GM21526 (cell line): ENCODE measurements around the gene XPOT.
"Not testable (repeated sequence)": the region's sequence is repeated elsewhere in the genome, so short reads cannot be mapped to it uniquely, and the experiment has no call there.

Experiments used
- ATAC-seq: cut with Tn5 transposase; IDR thresholded peaks from one replicate; pipeline ENCODE4 v1.9.1; 2021; ENCODE audit warnings: moderate library complexity; ENCODE audit not compliant: unreplicated experiment, low FRiP score

The XPOT gene, protein sequence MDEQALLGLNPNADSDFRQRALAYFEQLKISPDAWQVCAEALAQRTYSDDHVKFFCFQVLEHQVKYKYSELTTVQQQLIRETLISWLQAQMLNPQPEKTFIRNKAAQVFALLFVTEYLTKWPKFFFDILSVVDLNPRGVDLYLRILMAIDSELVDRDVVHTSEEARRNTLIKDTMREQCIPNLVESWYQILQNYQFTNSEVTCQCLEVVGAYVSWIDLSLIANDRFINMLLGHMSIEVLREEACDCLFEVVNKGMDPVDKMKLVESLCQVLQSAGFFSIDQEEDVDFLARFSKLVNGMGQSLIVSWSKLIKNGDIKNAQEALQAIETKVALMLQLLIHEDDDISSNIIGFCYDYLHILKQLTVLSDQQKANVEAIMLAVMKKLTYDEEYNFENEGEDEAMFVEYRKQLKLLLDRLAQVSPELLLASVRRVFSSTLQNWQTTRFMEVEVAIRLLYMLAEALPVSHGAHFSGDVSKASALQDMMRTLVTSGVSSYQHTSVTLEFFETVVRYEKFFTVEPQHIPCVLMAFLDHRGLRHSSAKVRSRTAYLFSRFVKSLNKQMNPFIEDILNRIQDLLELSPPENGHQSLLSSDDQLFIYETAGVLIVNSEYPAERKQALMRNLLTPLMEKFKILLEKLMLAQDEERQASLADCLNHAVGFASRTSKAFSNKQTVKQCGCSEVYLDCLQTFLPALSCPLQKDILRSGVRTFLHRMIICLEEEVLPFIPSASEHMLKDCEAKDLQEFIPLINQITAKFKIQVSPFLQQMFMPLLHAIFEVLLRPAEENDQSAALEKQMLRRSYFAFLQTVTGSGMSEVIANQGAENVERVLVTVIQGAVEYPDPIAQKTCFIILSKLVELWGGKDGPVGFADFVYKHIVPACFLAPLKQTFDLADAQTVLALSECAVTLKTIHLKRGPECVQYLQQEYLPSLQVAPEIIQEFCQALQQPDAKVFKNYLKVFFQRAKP

DNA sequence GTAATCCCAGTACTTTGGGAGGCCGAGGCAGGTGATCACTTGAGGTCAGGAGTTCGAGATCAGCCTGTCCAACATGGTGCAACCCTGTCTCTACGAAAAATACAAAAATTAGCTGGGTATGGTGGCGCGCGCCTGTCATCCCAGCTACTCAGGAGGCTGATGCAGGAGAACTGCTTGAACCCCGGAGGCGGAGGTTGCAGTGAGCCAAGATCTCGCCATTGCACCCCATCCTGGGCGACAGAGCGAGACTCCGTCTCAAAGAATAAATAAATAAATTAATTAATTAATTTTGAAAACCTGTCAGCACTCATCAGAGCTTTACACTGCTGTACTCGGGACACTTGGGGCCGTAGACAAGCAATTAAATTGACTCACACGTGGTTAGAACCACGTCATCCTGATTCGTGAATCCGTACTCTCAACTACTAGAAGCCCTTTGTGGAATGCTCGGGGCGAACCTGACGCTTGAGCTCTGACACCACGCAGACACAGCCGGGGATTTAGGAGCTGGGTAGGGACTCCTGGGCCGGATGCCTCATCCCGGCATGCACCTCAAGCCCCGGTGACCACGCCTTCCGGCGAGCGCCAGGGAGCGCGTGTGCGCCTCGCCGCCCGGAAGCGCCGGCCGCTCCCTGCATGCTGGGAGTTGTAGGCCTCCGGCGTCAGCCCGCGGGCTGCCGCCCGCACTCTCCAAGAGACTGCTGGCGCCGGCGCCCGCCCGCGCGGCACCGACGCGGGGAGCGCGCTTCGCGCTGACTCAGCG lies at the start of gene XPOT:
Gene XPOT (plus strand): TSS at position 686 of the 763 bp plus-strand sequence. CDS start 5,644 bp downstream, outside the sequence.
- ATAC-seq, result peak; percentile 97

GRCh38 chr12:64356209-64356608 lies 48.0 kb upstream of the XPOT start:
- not testable (repeated sequence) for ATAC-seq

DNA sequence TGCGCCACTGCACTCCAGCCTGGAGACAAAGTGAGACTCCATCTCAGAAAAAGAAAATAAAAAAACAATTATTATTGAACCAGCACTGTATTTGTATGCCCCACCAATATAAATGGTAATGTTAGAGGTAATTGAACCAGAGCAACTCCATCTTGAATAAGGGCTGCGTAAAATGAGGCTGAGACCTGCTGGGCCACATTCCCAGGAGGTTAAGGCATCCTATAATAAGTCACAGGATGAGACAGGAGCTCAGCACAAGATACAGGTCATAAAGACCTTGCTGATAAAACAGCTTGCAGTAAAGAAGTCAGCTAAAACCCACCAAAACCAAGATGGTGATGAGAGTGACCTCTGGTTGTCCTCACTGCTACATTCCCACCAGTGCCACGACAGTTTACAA lies 43.0 kb upstream of the XPOT start:
- not testable (repeated sequence) for ATAC-seq

GRCh38 chr12:64362721-64363305 lies 41.4 kb upstream of the XPOT start:
- ATAC-seq, result no peak

- no peak for ATAC-seq
Observed at GRCh38 chr12:64383675-64384074, 20.5 kb upstream of the XPOT start.

DNA sequence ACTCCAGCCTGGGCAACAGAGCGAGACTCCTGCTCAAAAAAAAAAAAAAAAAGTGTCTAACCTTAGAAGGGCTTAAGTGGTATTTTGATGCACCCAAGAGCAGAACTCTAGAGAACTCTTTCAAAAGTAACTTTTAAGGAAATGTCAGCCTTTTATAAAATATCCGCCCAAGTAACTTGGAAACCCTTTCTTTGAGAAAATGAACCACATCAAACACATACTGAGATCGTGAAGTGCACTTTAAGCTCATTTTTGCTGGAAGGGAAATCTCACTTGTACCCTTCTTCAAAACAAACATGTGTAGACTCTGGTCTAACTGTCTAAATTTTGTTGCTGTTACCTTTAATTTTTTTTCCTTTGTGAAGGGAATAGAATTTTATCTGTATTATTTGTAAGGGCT lies 19.2 kb upstream of the XPOT start:
- ATAC-seq, result no peak

DNA sequence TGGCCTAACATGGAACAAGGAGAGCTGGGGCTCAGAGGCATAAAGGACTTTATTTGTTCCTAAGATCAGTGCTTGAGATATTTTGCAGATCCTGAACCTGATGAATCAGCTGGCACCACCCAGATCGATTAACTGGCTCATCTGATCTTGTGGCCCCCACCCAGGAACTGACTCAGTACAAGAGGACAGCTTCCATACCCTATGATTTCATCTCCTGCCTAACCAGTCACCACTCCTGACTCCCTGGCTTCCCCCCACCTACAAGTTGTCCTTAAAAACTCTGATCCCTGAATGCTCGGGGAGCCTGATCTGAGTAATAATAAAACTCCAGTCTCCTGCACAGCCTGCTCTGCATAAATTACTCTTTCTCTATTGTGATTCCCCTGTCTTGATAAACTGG lies 18.7 kb upstream of the XPOT start:
- ATAC-seq, result no peak

DNA sequence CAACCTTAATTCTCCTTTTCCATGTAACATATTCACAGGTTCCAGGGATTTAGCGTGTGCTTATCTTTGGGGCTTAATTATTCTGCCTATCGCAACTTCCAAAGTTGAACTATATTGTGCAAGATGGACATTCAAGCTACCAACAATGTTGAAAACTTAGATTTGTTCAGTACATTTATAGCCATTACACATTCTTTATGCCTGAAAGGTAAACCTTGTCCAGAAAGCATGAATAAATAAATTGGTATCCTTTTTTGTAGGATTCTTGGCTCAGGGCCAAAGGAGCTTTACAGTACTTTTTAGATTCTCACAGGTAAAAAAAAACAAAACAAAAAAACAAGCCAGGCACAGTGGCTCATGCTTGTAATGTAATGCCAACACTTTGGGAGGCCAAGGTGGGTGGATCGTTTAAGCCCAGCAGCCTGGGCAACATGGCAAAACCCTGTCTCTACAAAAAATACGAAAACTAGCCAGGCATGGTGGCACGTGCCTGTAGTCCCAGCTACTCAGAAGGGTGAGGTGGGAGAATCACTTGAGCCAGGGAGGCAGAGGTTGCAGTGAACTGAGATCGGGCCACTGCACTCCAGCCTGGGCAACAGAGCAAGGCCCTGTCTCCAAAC lies 16.9 kb upstream of the XPOT start:
- ATAC-seq, result no peak

DNA sequence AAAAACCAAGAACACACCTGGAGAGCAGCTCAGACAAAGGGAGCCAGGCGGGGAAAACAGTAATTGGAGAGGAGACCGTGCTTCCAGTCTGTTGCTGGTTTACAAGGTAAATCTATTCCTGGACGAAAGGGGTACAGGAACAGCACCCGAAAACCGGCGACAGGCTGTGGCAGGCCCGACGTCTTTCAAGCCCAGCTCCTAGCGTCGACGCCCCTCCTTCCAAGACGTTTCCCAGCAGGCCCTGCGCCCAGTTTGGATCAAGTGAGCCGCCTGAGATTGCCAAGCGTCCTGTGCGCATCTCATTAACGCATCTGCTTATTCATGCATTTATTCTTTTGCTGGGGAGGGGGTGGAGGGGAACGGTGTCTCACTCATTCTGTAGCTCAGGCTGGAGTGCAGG lies 15.0 kb upstream of the XPOT start:
- no peak for ATAC-seq

DNA sequence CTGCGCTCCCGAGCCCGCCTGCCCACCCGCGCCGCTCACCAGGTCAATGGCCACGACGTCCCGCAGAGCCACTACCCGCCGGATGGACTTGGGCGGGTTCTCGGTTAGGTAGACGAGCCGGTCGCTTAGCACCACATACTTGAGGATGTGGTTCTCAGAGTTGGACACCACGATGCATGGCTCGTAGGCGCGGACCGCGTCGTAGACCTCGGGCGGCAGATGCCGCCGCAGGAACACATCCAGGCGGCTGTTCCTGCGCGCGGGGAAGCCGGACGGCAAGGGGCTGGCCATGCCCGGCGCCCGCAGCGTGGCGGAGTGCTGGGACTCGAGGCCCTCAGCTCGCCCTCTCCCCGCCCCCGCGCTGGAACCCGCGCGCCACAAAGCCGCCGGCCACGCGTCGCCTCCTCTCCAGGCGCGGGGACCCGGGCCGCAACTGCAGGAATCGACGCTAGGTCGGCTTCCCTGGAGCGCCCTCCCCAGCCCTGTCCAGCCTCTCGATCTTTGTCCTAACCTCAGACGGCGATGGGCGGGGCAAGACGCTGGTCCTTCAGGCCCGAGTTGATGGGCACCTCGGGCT lies 13.8 kb upstream of the XPOT start, which contains the start of gene C12orf56:
Gene C12orf56 (minus strand): TSS at position 484 of the 577 bp plus-strand sequence. CDS start 193 bp downstream, at position 291.
- ATAC-seq, result no peak

GRCh38 chr12:64392221-64392620 lies 12.0 kb upstream of the XPOT start:
- peak; percentile 63 for ATAC-seq

- ATAC-seq, result no peak
Observed at GRCh38 chr12:64395739-64396138, 8.5 kb upstream of the XPOT start.

DNA sequence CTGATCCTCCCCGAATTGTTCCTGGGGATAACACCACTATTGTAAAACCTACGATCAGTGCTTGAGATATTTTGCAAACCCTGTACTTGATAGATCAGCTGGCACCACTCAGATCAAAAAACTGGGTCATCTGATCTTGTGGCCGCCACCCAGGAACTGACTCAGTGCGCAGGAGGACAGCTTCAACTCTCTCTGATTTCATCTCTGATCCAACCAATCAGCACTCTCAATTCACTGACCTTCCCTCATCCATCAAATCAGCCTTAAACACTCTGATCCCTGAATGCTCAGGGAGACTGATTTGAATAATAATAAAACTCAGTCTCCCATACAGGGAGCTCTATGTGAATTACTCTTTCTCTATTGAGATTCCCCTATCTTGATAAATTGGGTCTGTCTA lies 4.2 kb upstream of the XPOT start:
- ATAC-seq, result no peak

DNA sequence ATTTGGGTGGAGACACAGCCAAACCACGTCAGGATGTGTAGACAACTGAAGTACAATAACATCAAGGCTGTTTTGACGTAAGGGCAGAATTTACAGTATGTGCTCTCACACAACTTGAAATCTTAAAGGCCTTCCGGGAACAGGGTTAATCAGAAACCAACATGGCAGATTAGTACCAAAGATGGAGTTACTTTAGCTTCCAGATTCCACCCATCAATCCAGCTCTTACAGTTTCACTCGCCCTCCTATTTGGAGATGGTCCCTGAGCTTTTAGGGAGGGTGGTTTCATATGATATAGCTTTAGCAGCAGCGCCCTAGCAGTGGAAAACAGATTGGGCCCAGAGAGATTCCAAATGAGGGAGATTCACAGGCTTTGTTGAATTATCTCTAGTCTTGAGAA lies 2.0 kb upstream of the XPOT start:
- ATAC-seq, result no peak

GRCh38 chr12:64404470-64405256 lies 471 bp downstream of the XPOT start:
- ATAC-seq, result peak; percentile 35

DNA sequence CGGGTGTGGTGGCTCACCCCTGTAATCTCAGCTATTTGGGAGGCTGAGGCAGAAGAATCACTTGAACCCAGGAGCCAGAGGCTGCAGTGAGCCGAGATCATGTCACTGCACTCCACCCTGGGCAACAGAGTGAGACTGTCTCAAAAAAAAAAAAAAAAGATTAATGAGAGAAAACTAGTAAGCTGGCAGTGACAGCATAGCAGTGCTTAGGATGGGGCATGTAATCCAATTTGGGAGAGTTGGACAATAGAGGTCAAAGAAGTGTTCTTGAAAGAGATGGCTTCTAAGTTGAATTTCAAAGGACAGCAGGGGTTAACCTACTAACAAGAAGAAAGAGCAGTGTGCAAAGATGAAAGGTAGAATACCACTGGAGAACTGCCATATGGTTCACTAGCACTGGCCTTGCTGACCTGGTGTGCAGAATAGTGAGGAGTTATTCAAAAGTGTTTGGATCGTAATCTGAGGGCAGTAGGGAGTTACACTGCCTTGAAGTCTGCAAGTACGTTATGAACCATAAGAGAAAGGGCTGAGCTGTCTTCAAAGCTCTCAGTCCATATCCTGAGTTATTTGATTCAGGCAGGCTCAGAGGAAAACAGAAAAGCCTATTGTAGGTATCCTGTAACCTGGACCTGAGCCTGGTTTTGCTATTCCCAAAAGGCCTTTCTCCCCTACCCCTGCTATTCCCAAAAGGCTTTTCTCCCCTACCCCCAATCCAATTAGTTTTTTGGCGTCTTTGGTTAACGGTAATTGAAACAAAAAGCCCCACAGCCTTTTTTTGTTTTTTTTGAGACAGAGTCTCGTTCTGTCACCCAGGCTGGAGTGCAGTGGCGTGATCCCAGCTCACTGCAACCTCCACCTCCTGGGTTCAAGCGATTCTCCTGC lies 3.4 kb downstream of the XPOT start:
- no peak for ATAC-seq

DNA sequence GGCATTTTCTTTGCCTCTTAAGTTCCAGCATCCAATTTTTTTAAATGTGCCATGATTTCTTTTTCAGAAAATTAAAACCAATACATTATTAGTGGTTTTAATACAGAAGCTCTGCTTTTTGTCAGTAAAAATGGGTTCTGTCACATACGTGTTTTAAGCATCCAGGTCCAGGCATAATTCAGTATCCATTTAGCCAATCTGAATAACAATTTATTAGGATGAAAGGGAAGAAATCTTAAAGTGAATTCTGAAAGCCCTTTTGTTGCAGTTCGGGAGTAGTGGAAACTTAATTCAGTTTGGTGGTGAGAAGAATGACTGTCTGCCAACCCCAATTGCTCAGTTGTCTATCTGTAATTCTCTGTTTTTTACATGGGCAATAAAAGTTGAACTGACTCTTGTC lies 7.2 kb downstream of the XPOT start:
- no peak for ATAC-seq

GRCh38 chr12:64412459-64412858 lies 8.3 kb downstream of the XPOT start:
- no peak for ATAC-seq
